Measurements from ENCODE around the gene TXNDC2.

Gene TXNDC2

GRCh38 chr18:9919564-9920232 lies 33.9 kb downstream of the TXNDC2 start:
- no peaks in the 10 kb centered on the region for H3K9me3 ChIP-seq
- no peak for TF ChIP-seq CTCF (IDR thresholded peaks at IDR 0.05)
- DNase-seq: no peak
- intact Hi-C loops (cut with DNase I; ENCODE audit: low total_unique reads): loop anchor here (10.0 kb wide), 3 partner anchors 115 to 305 kb away; partner anchors contain the start of genes PPP4R1 and RAB31
- H3K27ac ChIP-seq: no peak overlapping the region
- no peaks in the 10 kb centered on the region for H3K36me3 ChIP-seq
- no peaks in the 10 kb centered on the region for H3K27me3 ChIP-seq
- H3K4me1 ChIP-seq: peaks cover 0 to 88% (median 47%) of the 10 kb centered on the region in 4 donors
- H3K4me3 ChIP-seq: no peak overlapping the region

- H3K27ac ChIP-seq: peak overlapping the region in 1 of 2 donors; percentile 41
- H3K4me1 ChIP-seq: peaks cover 0 to 98% (median 58%) of the 10 kb centered on the region in 4 donors
- DNase-seq: no peak
- no peaks in the 10 kb centered on the region for H3K27me3 ChIP-seq
- no peak overlapping the region for H3K4me3 ChIP-seq
- TF ChIP-seq CTCF (IDR thresholded peaks at IDR 0.05): no peak
- H3K36me3 ChIP-seq: no peaks in the 10 kb centered on the region
- no peaks in the 10 kb centered on the region for H3K9me3 ChIP-seq
- intact Hi-C loops (cut with DNase I; ENCODE audit: low total_unique reads): no loop called here
These were observed 37.0 kb downstream of the TXNDC2 start for GRCh38 chr18:9922592-9923311.

GRCh38 chr18:9924371-9924943 lies 38.7 kb downstream of the TXNDC2 start:
- Histone ChIP-seq H3K9me3 (no peaks in the 10 kb centered on the region), H3K27ac (peak overlapping the region; percentile 52 to 64), H3K36me3 (no peaks in the 10 kb centered on the region), H3K4me1 (peaks cover 0 to 98% (median 44%) of the 10 kb centered on the region in 4 donors), H3K4me3 (no peak overlapping the region), H3K27me3 (no peaks in the 10 kb centered on the region)
- intact Hi-C loops (cut with DNase I; ENCODE audit: low total_unique reads): no loop called here
- TF ChIP-seq CTCF (IDR thresholded peaks at IDR 0.05): no peak
- no peak for DNase-seq

GRCh38 chr18:9925369-9925768 lies 39.6 kb downstream of the TXNDC2 start:
- peak overlapping the region; percentile 52 to 64 for H3K27ac ChIP-seq
- no peaks in the 10 kb centered on the region for H3K36me3 ChIP-seq
- H3K4me3 ChIP-seq: no peak overlapping the region
- no peak for DNase-seq
- intact Hi-C loops (cut with DNase I; ENCODE audit: low total_unique reads): no loop called here
- peaks cover 0 to 98% (median 37%) of the 10 kb centered on the region in 4 donors for H3K4me1 ChIP-seq
- H3K27me3 ChIP-seq: no peaks in the 10 kb centered on the region
- no peak for TF ChIP-seq CTCF (IDR thresholded peaks at IDR 0.05)
- no peaks in the 10 kb centered on the region for H3K9me3 ChIP-seq

- Histone ChIP-seq H3K4me1 (peaks cover 0 to 98% (median 35%) of the 10 kb centered on the region in 4 donors), H3K9me3 (no peaks in the 10 kb centered on the region), H3K36me3 (no peaks in the 10 kb centered on the region), H3K27me3 (no peaks in the 10 kb centered on the region), H3K4me3 (no peak overlapping the region), H3K27ac (peak overlapping the region; percentile 52 to 64)
- no peak for DNase-seq
- intact Hi-C loops (cut with DNase I; ENCODE audit: low total_unique reads): no loop called here
- no peak for TF ChIP-seq CTCF (IDR thresholded peaks at IDR 0.05)
These were observed 40.0 kb downstream of the TXNDC2 start for GRCh38 chr18:9925795-9926194.

Data from tibial artery (tissue), 4 donors.